ENCODE measurements around the gene BTN1A1. TPM values are rescaled to one million over a fixed set of nuclear protein-coding genes. Genes with fewer than 3 reads are reported as not detected.

The BTN1A1 gene
- total and polyA plus RNA-seq, 12 donors: not detected

DNA sequence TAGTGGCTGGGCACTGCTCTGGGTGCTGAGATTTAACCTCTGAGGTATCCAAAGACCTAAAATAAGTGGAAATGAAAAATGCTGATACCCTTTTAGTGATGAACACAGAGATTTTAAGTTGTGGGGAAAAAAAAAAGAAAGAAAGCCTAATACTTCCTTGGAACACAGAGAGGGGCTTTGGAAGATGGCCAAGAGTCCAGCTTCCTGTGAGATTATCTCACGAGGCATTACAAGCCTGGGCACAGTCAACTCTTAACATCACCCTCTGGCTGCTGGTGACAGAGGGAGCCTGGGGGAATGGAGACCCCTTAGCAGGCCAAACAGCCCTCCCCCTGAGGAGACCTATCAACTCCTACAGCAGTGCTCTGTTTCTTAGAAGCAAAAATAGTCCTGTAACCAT, 22.7 kb upstream of the BTN1A1 start:
- intact Hi-C loops (cut with DNase I): loop anchor here in 2 of 10 donors (5.0 kb wide), 1 partner anchor 40 kb away; no protein-coding TSS in a partner anchor
- H3K9me3 ChIP-seq: peaks cover 0 to 4% (median 0%) of the 10 kb centered on the region in 11 donors
- peaks cover 0 to 75% (median 15%) of the 10 kb centered on the region in 9 donors for H3K4me1 ChIP-seq
- no peaks in the 10 kb centered on the region for H3K27me3 ChIP-seq
- peak overlapping the region in 4 of 10 donors; percentile 29 to 95 (median 40) for H3K27ac ChIP-seq
- H3K4me3 ChIP-seq: no peak overlapping the region
- H3K36me3 ChIP-seq: no peaks in the 10 kb centered on the region
- TF ChIP-seq CTCF (IDR thresholded peaks at IDR 0.05): no peak
- DNase-seq (no peak), ATAC-seq (no peak)
- 22 to 27% methylated on average over 1 of the region's 1 CpG for WGBS, 2 donors

GRCh38 chr6:26478100-26478984, 21.8 kb upstream of the BTN1A1 start:
- Histone ChIP-seq H3K4me1 (peaks cover 0 to 67% (median 11%) of the 10 kb centered on the region in 9 donors), H3K27ac (peak overlapping the region in 2 of 10 donors; percentile 40 to 95)

DNA sequence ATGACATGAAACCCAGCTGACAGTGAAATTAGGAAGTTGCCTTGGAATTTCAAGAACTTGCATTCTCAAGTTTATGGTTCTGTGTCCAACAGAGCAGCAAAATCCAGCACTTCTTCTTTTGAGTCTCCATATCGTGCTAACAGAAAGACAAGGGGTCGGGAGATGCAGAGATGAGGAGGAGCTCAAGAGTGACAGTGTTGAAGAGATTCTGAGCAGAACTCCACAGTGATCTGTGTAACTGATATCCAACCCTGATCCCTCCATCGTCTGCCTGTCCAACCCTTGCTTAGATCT, 21.2 kb upstream of the BTN1A1 start:
- DNase-seq: no peak
- H3K27ac ChIP-seq: peak overlapping the region in 1 of 10 donors; percentile 95
- ATAC-seq: no peak
- H3K9me3 ChIP-seq: no peaks in the 10 kb centered on the region
- WGBS, 2 donors: 74 to 78% methylated on average over 3 of the region's 3 CpGs
- no peak overlapping the region for H3K4me3 ChIP-seq
- H3K36me3 ChIP-seq: no peaks in the 10 kb centered on the region
- no peak for TF ChIP-seq CTCF (IDR thresholded peaks at IDR 0.05)
- H3K27me3 ChIP-seq: no peaks in the 10 kb centered on the region
- H3K4me1 ChIP-seq: peaks cover 0 to 65% (median 10%) of the 10 kb centered on the region in 9 donors
- intact Hi-C loops (cut with DNase I): loop anchor here in 2 of 10 donors (5.0 kb wide), 1 partner anchor 38 kb away; no protein-coding TSS in a partner anchor

More at GRCh38 chr6:26478100-26478984, 21.8 kb upstream of the BTN1A1 start:
- Histone ChIP-seq H3K4me3 (no peak overlapping the region), H3K9me3 (no peaks in the 10 kb centered on the region), H3K36me3 (no peaks in the 10 kb centered on the region), H3K27me3 (no peaks in the 10 kb centered on the region)
- DNase-seq (no peak), ATAC-seq (no peak)
- intact Hi-C loops (cut with DNase I): loop anchor here in 2 of 10 donors (5.0 kb wide), 1 partner anchor 39 kb away; no protein-coding TSS in a partner anchor
- WGBS, 2 donors: 95% methylated on average over 2 of the region's 2 CpGs
- no peak for TF ChIP-seq CTCF (IDR thresholded peaks at IDR 0.05)

DNA sequence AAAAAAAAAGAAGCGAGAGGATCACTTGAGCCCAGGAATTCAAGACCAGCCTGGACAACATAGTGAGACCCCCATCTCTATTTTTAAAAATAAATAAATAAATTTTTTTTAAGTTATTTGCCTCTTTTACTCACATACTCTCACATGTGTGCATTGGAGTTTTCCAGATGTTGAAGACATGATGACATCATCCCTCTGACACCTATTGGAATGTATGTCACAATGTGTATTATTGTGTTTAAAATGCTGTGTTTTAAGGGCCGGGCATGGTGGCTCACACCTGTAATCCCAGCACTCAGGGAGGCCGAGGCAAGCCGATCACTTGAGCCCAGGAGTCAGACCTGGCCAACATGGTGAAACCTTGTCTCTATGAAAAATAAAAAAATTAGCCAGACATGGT, 17.8 kb upstream of the BTN1A1 start:
- H3K36me3 ChIP-seq: no peaks in the 10 kb centered on the region
- ATAC-seq: no peak
- 95 to 97% methylated on average over 4 of the region's 4 CpGs for WGBS, 2 donors
- no peak overlapping the region for H3K4me3 ChIP-seq
- no peak for TF ChIP-seq CTCF (IDR thresholded peaks at IDR 0.05)
- peaks cover 0 to 5% (median 2%) of the 10 kb centered on the region in 11 donors for H3K9me3 ChIP-seq
- H3K27ac ChIP-seq: no peak overlapping the region
- H3K4me1 ChIP-seq: peaks cover 0 to 37% (median 0%) of the 10 kb centered on the region in 9 donors
- DNase-seq: no peak
- intact Hi-C loops (cut with DNase I): no loop called here
- H3K27me3 ChIP-seq: no peaks in the 10 kb centered on the region
